GM23338 (cell line): Measurements from ENCODE around the gene C5orf24.

Experiments
- CREB1 ChIP-seq: fragments of 250-450 bp; sonication (Bioruptor Pico); IDR thresholded peaks from 2 replicates; pipeline ENCODE4 v1.5.0; 2020; ENCODE audit warnings: low read depth, mild to moderate bottlenecking, moderate library complexity
- EZH2 ChIP-seq: fragments of 200-600 bp; sonication (generic); IDR thresholded peaks from one replicate; pipeline ENCODE4 v1.8.0; 2017; ENCODE audit warnings: antibody characterized with exemption, mild to moderate bottlenecking, low read depth; ENCODE audit not compliant: unreplicated experiment
- EZH2phosphoT487 ChIP-seq: fragments of 200-600 bp; sonication (generic); IDR thresholded peaks from one replicate; pipeline ENCODE4 v1.8.1; 2018; ENCODE audit warnings: antibody characterized with exemption; ENCODE audit not compliant: unreplicated experiment
- JUNB ChIP-seq: IDR thresholded peaks from one replicate; pipeline ENCODE4 v1.6.1; 2016; ENCODE audit warnings: antibody characterized with exemption; ENCODE audit not compliant: unreplicated experiment
- NANOG ChIP-seq: IDR thresholded peaks from 2 replicates; pipeline ENCODE4 v1.6.1; 2016; ENCODE audit warnings: antibody characterized with exemption, borderline replicate concordance
- POLR2AphosphoS5 ChIP-seq: IDR thresholded peaks from 2 replicates; pipeline ENCODE4 v1.6.1; 2016; ENCODE audit warnings: antibody characterized with exemption, low read depth
- REST ChIP-seq: IDR thresholded peaks from one replicate; pipeline ENCODE4 v1.6.1; 2018; ENCODE audit warnings: antibody characterized with exemption; ENCODE audit not compliant: unreplicated experiment
- ZNF114 ChIP-seq: fragments of 250-450 bp; sonication (Bioruptor Pico); IDR thresholded peaks from 2 replicates; pipeline ENCODE4 v1.5.0; 2020; ENCODE audit warnings: mild to moderate bottlenecking, moderate library complexity
- ZNF331 ChIP-seq: fragments of 250-450 bp; sonication (Bioruptor Pico); IDR thresholded peaks from 2 replicates; pipeline ENCODE4 v1.5.0; 2020; ENCODE audit warnings: low read depth, mild to moderate bottlenecking, moderate library complexity
- TF ChIP-seq, protein P1 (sequence below), 2 experiments: fragments of 200-600 bp in 1 of 2; sonication (generic) in 1 of 2; conservative IDR thresholded peaks; 2 replicates each; pipeline versions ENCODE4 v1.5.1 to v1.6.1; 2016 to 2017; ENCODE audit warnings: antibody characterized with exemption in 2 of 2, low read depth in 2 of 2, mild to moderate bottlenecking in 2 of 2, moderate library complexity in 1 of 2

GRCh38 chr5:134817006-134817405, 28.8 kb upstream of the C5orf24 start:
- TF ChIP-seq, protein P1, sequence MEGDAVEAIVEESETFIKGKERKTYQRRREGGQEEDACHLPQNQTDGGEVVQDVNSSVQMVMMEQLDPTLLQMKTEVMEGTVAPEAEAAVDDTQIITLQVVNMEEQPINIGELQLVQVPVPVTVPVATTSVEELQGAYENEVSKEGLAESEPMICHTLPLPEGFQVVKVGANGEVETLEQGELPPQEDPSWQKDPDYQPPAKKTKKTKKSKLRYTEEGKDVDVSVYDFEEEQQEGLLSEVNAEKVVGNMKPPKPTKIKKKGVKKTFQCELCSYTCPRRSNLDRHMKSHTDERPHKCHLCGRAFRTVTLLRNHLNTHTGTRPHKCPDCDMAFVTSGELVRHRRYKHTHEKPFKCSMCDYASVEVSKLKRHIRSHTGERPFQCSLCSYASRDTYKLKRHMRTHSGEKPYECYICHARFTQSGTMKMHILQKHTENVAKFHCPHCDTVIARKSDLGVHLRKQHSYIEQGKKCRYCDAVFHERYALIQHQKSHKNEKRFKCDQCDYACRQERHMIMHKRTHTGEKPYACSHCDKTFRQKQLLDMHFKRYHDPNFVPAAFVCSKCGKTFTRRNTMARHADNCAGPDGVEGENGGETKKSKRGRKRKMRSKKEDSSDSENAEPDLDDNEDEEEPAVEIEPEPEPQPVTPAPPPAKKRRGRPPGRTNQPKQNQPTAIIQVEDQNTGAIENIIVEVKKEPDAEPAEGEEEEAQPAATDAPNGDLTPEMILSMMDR (conservative IDR thresholded peaks at IDR 0.05; ENCODE audit: low read depth in 2 of 2), result no peak
- TF ChIP-seq POLR2AphosphoS5 (no peak), EZH2phosphoT487 (no peak), REST (no peak), CREB1 (CRISPR knock-in tag) (no peak), NANOG (no peak), JUNB (no peak), EZH2 (no peak), ZNF114 (CRISPR knock-in tag) (no peak), ZNF331 (CRISPR knock-in tag) (no peak)
